ENCODE data around the gene C4BPA.

The C4BPA gene

DNA sequence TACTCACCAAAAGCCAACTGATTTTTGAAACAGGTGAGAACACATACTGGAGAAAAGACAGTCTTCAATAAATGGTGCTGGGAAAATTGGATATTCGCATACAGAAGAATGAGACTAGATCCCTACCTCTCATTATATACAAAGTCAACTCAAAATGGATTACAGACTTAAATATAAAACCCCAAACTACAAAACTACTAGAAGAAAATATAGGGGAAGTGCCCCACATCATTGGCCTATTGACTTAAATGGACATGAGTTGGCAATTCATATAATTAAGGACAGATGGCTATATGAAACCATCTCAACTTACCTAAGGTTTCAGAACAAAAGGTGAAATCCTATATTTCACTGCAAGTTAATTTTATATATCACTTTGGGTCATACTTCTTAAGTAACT, 60.1 kb downstream of the C4BPA start:
- in situ Hi-C loops (cut with MboI; ENCODE audit: low pct_unique_long_range_greater_than_20kb, low sequenced_read_pairs) = no loop called here
- DNase-seq = no peak

DNA sequence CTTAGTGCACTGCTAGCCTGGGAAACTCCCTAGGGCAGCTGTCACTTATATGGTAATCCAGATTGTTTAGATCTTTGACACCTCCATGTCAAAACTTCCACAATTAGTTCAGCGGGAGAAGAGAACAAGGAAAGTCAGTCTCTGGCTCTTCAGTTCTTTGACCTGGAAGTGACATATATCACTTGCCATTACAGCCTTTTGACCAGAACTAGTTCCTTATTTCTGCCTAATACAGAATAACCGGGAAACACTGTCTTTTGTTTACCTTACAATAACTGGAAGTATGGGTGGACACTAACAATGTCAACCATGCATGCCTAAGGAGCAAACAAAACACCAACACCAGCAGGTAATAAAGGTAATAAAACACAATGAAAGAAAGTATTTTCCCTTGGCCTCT, 68.3 kb downstream of the C4BPA start:
- in situ Hi-C loops (cut with MboI; ENCODE audit: low pct_unique_long_range_greater_than_20kb, low sequenced_read_pairs) = no loop called here
- no peak for DNase-seq

- in situ Hi-C loops (cut with MboI; ENCODE audit: low pct_unique_long_range_greater_than_20kb, low sequenced_read_pairs) = no loop called here
- no peak for DNase-seq
Observed at GRCh38 chr1:207172885-207173284, 68.9 kb downstream of the C4BPA start.

GRCh38 chr1:207173396-207173795, 69.4 kb downstream of the C4BPA start:
- no peak for DNase-seq
- in situ Hi-C loops (cut with MboI; ENCODE audit: low pct_unique_long_range_greater_than_20kb, low sequenced_read_pairs) = no loop called here

GRCh38 chr1:207174913-207175312, 70.9 kb downstream of the C4BPA start:
- DNase-seq = no peak
- in situ Hi-C loops (cut with MboI; ENCODE audit: low pct_unique_long_range_greater_than_20kb, low sequenced_read_pairs) = no loop called here

- in situ Hi-C loops (cut with MboI; ENCODE audit: low pct_unique_long_range_greater_than_20kb, low sequenced_read_pairs) = no loop called here
- no peak for DNase-seq
Observed at GRCh38 chr1:207179036-207179435, 75.0 kb downstream of the C4BPA start.

- DNase-seq = no peak
- in situ Hi-C loops (cut with MboI; ENCODE audit: low pct_unique_long_range_greater_than_20kb, low sequenced_read_pairs) = no loop called here
Observed at GRCh38 chr1:207181847-207182246, 77.8 kb downstream of the C4BPA start.

GRCh38 chr1:207186503-207186902, 82.5 kb downstream of the C4BPA start:
- DNase-seq = no peak
- in situ Hi-C loops (cut with MboI; ENCODE audit: low pct_unique_long_range_greater_than_20kb, low sequenced_read_pairs) = no loop called here

- DNase-seq = no peak
- in situ Hi-C loops (cut with MboI; ENCODE audit: low pct_unique_long_range_greater_than_20kb, low sequenced_read_pairs) = no loop called here
Observed at GRCh38 chr1:207188901-207189300, 84.9 kb downstream of the C4BPA start.

GRCh38 chr1:207191061-207191460, 87.0 kb downstream of the C4BPA start:
- no peak for DNase-seq
- in situ Hi-C loops (cut with MboI; ENCODE audit: low pct_unique_long_range_greater_than_20kb, low sequenced_read_pairs) = no loop called here

DNA sequence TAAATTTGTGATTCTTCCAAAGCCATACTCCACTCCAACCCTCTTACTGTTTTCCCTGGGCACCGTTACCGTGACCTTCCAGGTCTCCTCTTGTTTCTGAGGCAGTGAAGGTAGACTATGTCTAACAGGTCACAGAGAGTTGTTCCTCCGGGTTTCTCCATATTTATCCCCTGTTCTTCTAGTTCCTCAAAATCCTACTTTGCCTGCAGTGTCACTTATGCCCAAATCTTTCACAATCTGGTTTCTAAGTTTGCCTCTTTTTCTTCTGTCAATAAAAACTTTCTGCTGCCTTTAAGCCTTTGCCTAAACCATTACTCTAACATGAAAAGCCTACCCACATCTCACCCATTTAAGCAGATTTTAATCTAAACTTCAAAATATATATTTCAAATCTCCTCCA, 87.7 kb downstream of the C4BPA start:
- in situ Hi-C loops (cut with MboI; ENCODE audit: low pct_unique_long_range_greater_than_20kb, low sequenced_read_pairs) = no loop called here
- DNase-seq = no peak

- in situ Hi-C loops (cut with MboI; ENCODE audit: low pct_unique_long_range_greater_than_20kb, low sequenced_read_pairs) = no loop called here
- DNase-seq = no peak
Observed at GRCh38 chr1:207194197-207194596, 90.2 kb downstream of the C4BPA start.
